ENCODE data around the gene RALY.

RALY gene

GRCh38 chr20:33993576-33994221, at the start of gene RALY:
Gene RALY (plus strand): TSS chr20:33993911. CDS start chr20:34072075, 78,164 bp downstream.
- peak; percentile 94 for DNase-seq

GRCh38 chr20:33944914-33945313, 48.8 kb upstream of the RALY start:
- no peak for DNase-seq

DNA sequence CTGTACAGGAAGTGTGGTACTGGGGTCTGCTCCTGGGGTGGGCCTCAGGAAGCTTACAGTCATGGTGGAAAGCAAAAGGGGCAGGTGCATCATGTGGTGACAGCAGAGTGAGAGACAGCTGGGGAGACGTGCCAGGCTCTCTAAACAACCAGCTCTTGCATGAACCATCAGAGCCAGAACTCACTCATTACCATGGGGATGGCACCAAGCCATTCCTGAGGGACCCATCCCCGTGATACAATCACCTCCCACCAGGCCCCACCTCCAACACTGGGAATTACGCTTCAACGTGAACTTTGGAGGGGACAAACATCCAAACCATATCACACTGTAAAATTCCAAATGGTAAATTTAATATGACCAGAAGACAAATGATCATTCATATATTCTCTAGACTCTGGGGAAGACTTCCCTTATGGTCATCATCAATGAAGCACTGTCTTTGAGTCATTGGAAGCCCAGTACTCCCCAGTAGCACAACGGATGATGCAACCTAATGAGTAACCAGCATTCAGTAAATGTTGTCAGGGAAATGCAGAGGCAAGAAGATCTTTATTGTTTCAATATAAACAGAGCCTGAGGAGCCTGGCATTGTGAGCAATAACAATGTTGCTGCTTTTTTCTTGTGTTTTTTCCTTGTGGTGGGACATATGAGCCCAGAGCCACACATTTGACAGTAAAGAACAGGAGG, 48.2 kb upstream of the RALY start:
- no peak for DNase-seq

DNA sequence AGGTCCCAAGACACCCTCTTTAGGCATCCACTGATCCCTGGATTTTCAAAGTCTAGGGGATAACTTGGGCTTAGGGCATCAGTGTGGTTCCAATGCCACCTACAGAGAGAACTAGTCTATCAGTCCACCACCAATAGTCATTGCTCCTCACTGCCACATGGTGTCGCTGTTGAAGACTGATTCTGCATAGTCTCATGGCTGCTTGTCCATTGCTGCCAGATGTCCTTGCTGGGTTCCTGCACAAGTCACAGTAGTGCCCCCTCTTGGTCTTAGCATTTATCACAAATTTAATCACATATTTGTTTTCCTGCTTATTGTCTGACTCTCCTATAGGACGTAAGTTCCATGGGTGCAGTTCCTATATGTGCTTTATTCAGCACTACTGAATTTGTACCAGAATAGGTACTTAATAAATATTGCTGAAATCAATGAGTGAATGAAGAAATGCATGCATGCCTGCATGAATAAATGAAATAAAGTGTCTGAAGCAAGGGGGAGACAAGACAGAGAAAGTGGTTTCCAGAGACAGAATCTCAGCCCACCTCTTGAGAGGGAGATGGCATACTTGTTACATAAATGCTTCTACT, 45.9 kb upstream of the RALY start:
- DNase-seq, result peak; percentile 17

DNA sequence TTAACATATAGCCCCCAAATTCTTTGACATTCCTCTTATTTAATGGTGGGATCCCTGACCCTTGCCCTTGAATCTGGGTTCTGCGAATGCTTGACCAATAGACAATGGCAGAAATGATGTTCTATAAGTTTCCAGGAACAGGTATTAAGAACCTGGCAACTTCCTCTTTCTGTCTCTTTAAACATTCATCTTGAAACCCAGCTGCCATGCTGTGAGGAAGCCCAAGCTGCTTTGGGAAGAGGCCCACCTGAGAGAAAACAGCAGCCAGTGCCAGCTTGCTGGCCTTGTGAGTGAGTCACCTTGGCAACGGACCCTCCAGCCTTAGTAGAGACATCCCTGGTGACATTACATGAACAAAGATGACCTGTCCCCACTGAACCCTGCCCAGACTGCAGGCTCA, 45.2 kb upstream of the RALY start:
- DNase-seq, result no peak

DNA sequence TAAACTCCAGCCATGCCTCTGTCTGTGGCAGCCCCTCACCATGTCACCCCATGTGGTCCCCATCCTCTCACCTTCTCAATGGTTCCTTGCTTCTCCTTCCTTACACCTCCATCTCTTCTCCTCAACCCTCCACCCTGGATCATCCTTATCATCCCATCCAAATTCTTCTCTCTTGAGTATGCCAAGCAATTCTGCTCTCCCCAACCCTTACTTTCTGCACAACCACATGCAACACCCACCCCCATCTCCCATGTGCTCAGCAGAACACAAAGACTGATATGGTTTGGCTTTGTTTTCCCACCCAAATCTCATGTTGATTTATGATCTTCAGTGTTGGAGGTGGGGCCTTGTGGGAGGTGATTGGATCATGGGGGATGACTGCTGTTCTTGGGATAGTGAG, 42.5 kb upstream of the RALY start:
- no peak for DNase-seq

- DNase-seq, result no peak
These were observed 39.2 kb upstream of the RALY start for GRCh38 chr20:33954504-33954903.

DNA sequence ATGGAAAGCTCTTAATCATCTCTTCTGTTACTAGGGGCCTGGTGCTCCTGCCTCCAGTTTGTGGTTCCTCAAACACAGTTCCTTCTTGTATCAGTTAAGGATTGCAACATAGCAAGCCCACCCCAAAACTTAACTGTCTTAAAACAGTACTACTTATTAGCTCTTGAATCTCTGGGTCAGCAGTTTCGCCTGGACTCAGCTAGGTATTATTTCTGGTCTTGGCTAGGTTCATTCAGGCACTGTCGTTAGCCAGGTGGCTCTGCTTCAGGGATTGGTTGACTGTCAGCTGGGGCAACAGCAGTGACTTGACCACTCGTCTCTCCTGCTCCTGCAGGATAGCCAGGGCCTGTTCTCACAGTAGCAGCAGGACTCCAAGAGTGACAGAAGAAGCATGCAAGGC, 30.0 kb upstream of the RALY start:
- DNase-seq, result no peak

DNA sequence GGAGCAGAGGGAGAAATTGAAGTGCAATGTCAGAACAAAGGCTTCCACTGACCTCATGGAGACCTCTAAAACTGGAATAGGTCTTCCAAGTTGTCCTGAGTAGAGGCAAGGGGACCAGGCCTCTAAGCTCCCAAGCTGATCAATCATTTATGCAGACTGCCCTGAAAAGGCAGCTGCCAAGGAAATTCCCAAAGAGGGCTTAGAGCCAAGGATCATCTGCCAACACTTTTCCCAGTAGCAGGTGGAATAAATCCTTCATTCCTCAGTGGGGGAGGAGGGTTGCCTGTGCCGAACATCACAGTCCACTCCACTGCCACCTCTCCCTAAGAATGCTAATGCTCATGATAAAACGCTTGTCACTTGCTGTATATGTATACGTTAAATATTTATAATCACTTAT, 29.3 kb upstream of the RALY start:
- no peak for DNase-seq

GRCh38 chr20:33967126-33967525, 26.6 kb upstream of the RALY start:
- DNase-seq, result no peak

DNA sequence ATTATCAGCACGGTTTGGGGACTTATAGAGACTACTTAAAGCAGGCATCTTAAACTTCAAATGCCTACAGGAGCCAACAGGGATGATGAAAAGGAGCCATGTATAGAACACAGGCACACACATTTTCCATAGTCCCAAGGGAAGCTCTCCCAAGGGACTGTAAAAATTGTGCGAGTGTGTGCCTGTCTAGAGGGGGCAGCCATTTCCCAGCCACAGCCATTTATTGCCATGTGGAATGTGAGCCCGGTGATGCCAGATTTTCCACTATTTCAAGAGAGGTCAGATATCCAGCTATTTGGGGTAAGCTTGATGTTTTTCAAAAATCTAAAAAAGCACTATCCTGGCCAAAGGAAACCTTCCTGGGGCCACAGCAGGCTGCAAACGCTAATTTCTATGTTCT, 24.1 kb upstream of the RALY start:
- DNase-seq, result no peak

- no peak for DNase-seq
These were observed 23.5 kb upstream of the RALY start for GRCh38 chr20:33970229-33970628.

DNA sequence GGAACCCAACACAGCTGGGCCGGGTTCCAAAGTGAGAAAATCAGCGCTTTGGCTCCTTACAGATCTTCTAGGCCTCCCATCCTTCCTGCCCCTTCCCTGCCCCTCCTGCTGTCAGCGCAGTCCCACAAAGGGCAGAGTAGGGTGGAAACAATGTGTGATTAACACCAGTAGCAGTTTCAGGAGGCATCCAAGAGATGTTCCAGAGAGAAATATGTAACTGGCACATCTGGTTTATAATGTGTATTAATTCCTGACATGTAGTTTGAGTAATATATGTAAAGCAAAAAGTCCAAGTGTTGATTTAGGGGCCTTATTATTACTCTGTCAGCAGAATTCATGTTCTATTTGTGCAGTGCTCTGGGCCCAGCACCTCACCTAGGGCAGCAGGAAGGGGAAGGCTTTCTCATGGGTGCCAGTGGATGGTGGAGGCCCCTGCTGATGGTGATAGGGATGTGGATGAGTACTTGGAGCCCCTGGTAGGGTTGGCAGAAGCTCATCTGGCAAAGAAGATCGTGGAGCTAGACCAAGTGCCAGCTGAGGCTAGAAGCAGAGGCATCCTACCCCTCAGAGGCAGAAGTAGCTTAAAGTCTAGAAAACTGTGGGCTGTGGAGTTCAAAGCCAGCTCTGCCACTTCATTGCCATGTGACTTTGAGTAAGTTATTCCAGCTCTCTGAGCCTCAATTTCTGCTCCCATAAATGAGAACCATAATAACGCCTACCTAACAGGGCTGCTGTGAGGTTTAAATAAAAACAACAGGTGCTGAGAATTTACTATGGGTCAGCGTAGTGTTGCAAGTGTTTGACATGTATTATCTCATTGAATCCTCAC, 22.4 kb upstream of the RALY start:
- DNase-seq, result no peak

GRCh38 chr20:33976959-33977358, 16.8 kb upstream of the RALY start:
- DNase-seq, result no peak

- no peak for DNase-seq
These were observed 16.2 kb upstream of the RALY start for GRCh38 chr20:33977535-33977934.

GRCh38 chr20:33979094-33979493, 14.6 kb upstream of the RALY start:
- no peak for DNase-seq

DNA sequence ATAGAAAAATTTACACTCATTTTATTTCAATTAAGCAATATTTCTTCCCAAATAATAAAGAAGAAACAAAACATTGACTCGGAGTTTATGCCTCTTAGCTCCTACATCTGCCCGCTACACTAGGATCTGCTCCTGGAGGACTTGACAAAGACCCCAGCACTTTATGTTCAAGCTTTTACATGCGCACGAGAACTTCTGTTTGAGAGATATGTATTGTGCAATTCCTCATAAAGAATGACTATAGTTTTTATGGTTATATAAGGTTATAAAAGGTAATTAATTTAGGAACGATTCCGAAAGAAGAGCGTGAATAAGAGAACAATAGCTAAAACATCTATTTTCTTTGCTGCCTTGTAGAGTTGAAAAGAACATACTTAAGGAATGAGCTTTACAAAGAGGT, 12.4 kb upstream of the RALY start:
- no peak for DNase-seq

- no peak for DNase-seq
These were observed 11.7 kb upstream of the RALY start for GRCh38 chr20:33981964-33982363.

- no peak for DNase-seq
These were observed 10.3 kb upstream of the RALY start for GRCh38 chr20:33983371-33983770.

- no peak for DNase-seq
These were observed 9.5 kb upstream of the RALY start for GRCh38 chr20:33984182-33984719.

DNA sequence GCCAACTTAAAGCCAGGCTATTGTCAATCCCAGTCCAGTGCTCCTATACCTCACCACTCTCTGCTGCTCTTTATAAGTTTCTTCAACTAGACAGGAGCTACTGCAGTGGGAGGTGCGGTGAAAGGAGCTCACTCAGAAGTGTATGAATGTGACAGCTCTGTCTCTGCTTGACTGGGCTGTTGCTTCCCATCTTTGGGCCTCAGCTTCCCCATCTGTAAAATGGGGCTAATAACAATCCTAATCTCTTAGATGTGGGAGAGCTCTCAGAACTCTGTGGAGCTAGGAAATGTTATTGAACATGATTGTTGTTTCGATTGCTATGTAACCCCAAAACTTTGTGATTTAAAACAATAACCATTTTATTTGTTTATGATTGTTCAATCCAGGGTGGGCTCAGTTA, 8.4 kb upstream of the RALY start:
- DNase-seq, result no peak

DNA sequence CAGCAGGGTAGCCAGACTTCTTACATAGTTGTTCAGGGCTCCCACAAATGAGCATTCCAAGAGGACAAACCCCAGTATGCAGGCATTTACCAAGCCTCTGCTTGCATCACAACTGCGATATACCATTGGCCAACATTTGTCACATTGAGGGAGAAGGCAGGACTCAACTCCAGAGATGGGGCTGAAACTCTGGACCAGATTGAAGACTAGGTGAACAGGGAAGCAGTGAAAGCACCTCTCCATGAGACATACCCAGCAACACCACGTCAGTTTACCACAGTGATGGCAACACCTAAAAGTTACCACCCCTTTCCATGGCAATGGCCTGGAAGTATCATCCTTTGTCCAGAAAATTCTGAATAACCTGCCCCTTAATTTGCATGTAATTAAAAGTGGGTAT, 7.9 kb upstream of the RALY start:
- no peak for DNase-seq

- no peak for DNase-seq
These were observed 7.0 kb upstream of the RALY start for GRCh38 chr20:33986560-33987216.

Data from activated CD8-positive, alpha-beta memory T cell treated with anti-CD3 and anti-CD28 coated beads, Interleukin-2, amount 50 U/mL, for 4 hours (primary cell).